Naive thymus-derived CD4-positive, alpha-beta T cell (primary cell): ENCODE results near the gene TOP2A. TPM values are rescaled to one million over a fixed set of nuclear protein-coding genes. Genes with fewer than 3 reads are reported as not detected.
A peak's percentile ranks its signal among the peaks of the same experiment; 100 is the strongest.
"Not testable (repeated sequence)": the region's sequence is repeated elsewhere in the genome, so short reads cannot be mapped to it uniquely, and the experiment has no call there.

Experiments
- ATAC-seq: fragments of 150-1000 bp; cut with Tn5 transposase; 2 replicates; pipeline ENCODE4 v1.10.0; 2021; ENCODE audit warnings: mild to moderate bottlenecking, moderate library complexity
- CTCF ChIA-PET: fragments of 350-600 bp; sonication (Branson Sonifier 250); formaldehyde crosslinking; loops from one replicate; lab custom pipeline; 2021; ENCODE audit warnings: antibody characterized with exemption; lab: Charles Lee
- POLR2A ChIA-PET: fragments of 350-600 bp; sonication (Branson Sonifier 250); formaldehyde crosslinking; loops from one replicate; lab custom pipeline; 2021; ENCODE audit warnings: antibody characterized with exemption, inconsistent platforms; lab: Charles Lee
- DNase-seq, 9 donors: peaks; one replicate each; pipeline versions ENCODE4 v3.0.0 to v3.0.0-alpha.2; 2020 to 2022; ENCODE audit warnings: mixed read lengths in 1 of 9
- H3K27ac ChIP-seq: one replicate; pipeline ENCODE4 v1.7.0; 2013; ENCODE audit warnings: mild to moderate bottlenecking, low read depth, low read length, moderate library complexity
- H3K27me3 ChIP-seq, 2 donors: one replicate each; pipeline ENCODE4 v1.7.0; 2013; ENCODE audit warnings: low read length in 2 of 2, mild to moderate bottlenecking in 2 of 2, moderate library complexity in 2 of 2; ENCODE audit not compliant: control insufficient read depth in 2 of 2, insufficient read depth in 2 of 2
- H3K36me3 ChIP-seq, 3 experiments: 1 replicate in 2 of 3; 2 replicates in 1 of 3; pipeline ENCODE4 v1.7.0; 2013; ENCODE audit warnings: low read length in 3 of 3, mild to moderate bottlenecking in 3 of 3, moderate library complexity in 1 of 3; ENCODE audit not compliant: insufficient read depth in 3 of 3, control insufficient read depth in 2 of 3
- H3K4me1 ChIP-seq, 2 donors: one replicate each; pipeline ENCODE4 v1.7.0; 2013; ENCODE audit warnings: low read length in 2 of 2, mild to moderate bottlenecking in 2 of 2, moderate library complexity in 1 of 2; ENCODE audit not compliant: control insufficient read depth in 2 of 2, insufficient read depth in 2 of 2
- H3K4me3 ChIP-seq: 2 replicates; pipeline ENCODE4 v1.7.0; 2013; ENCODE audit warnings: mild to moderate bottlenecking, low read length
- H3K9me3 ChIP-seq, 3 experiments: 1 replicate in 2 of 3; 2 replicates in 1 of 3; pipeline ENCODE4 v1.7.0; 2013; ENCODE audit warnings: low read length in 3 of 3; ENCODE audit not compliant: control insufficient read depth in 2 of 3
- H3K27ac Mint-ChIP-seq, 9 donors: one replicate each; pipeline ENCODE4 v1.8.0; 2020 to 2022; ENCODE audit warnings: mixed read lengths in 9 of 9, mild to moderate bottlenecking in 8 of 9, moderate library complexity in 5 of 9, inconsistent platforms in 2 of 9
- H3K27me3 Mint-ChIP-seq, 5 donors: one replicate each; pipeline ENCODE4 v1.8.0; 2021 to 2022; ENCODE audit warnings: mixed read lengths in 5 of 5, mild to moderate bottlenecking in 1 of 5
- H3K36me3 Mint-ChIP-seq, 5 donors: one replicate each; pipeline ENCODE4 v1.8.0; 2020 to 2022; ENCODE audit warnings: mixed read lengths in 5 of 5, mild to moderate bottlenecking in 3 of 5, inconsistent platforms in 1 of 5
- H3K4me1 Mint-ChIP-seq, 7 donors: one replicate each; pipeline ENCODE4 v1.8.0; 2020 to 2022; ENCODE audit warnings: mixed read lengths in 7 of 7, mild to moderate bottlenecking in 3 of 7, inconsistent platforms in 1 of 7
- H3K4me3 Mint-ChIP-seq, 10 donors: one replicate each; pipeline ENCODE4 v1.8.0; 2020 to 2022; ENCODE audit warnings: mild to moderate bottlenecking in 10 of 10, mixed read lengths in 10 of 10, moderate library complexity in 6 of 10, inconsistent platforms in 2 of 10
- H3K9me3 Mint-ChIP-seq, 11 donors: one replicate each; pipeline ENCODE4 v1.8.0; 2020 to 2022; ENCODE audit warnings: mixed read lengths in 11 of 11, mild to moderate bottlenecking in 4 of 11, inconsistent platforms in 1 of 11, moderate library complexity in 1 of 11
- intact Hi-C, 2 donors: fragments of 100-400 bp; cut with micrococcal nuclease; formaldehyde crosslinking; loops; one replicate each; pipeline ENCODE4 v1.15.1; 2023
- polyA plus RNA-seq, 2 donors: library from polyadenylated mRNA; unstranded; fragments of 300-500 nt; fragmentation: Illumina TruSeq; gene quantifications; one replicate each; pipeline ENCODE4 v1.2.3, GENCODE V29; 2021
- total RNA-seq, 6 experiments: library from RNA in 5 of 6; stranded (reverse) in 5 of 6; gene quantifications; 1 replicate in 5 of 6; 2 replicates in 1 of 6; pipeline ENCODE4 v1.2.3 and lab custom pipeline; 2021 to 2026

The TOP2A gene
- total and polyA plus RNA-seq, 7 experiments from 2014 or later: 0.54 to 273 (median 1.2) TPM; not detected in 2

DNA sequence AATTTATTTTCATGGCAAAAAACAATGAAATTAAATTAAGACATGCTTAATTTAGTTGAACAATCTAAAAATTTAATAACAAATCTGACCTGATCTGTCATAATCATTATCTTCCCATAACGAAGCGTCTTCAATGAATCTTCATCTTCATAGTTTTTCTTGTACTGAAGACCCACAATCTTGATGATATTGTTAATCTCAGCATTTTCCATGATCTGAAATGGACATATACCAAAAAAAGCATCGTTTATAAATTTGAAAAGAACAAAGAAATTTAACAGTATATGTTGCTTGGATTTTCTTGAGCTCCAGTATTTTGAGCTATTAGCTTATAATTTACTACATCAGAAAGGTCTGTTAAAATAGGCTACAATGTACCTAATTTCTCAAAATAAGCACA is 10.2 kb downstream of the TOP2A start:
- Mint-ChIP-seq H3K27ac (no peak overlapping the region), H3K4me1 (peaks cover 0 to 43% (median 12%) of the 10 kb centered on the region in 7 donors), H3K36me3 (peaks cover 0 to 28% (median 0%) of the 10 kb centered on the region in 5 donors), H3K27me3 (no peaks in the 10 kb centered on the region), H3K4me3 (no peak overlapping the region), H3K9me3 (no peaks in the 10 kb centered on the region)
- intact Hi-C loops: no loop called here
- ChIA-PET CTCF (interaction anchor here (0.7 to 2.7 kb wide), 3 partner anchors 10 to 126 kb away, joined by 3 to 7 read pairs (median 3); partner anchors contain the start of gene TOP2A), POLR2A (interaction anchor here (0.6 to 1.5 kb wide), 4 partner anchors 12 to 114 kb away, joined by 3 read pairs; no protein-coding TSS in a partner anchor)
- Histone ChIP-seq H3K9me3 (no peaks in the 10 kb centered on the region), H3K27me3 (no peaks in the 10 kb centered on the region), H3K27ac (no peak overlapping the region), H3K4me1 (no peaks in the 10 kb centered on the region), H3K4me3 (no peak overlapping the region), H3K36me3 (no peaks in the 10 kb centered on the region)
- ATAC-seq: no peak
- no peak for DNase-seq

DNA sequence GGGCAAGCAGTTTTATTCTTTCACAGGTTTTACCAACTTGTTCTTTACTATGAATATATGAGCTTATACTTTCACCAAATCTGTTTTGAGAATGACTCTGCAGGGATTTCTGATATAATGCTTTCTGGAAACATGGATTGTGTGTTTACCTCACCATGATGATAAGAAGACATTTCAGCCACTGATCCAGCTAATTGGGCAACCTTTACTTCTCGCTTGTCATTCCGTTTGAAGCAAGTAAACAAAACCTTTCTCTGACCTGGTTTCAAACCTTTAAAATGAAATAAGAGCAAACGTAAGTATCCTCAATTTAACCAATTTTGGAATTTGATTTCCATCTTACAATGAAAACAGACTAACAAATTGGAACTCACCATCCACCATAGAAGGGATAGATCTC is 13.7 kb downstream of the TOP2A start:
- H3K9me3 Mint-ChIP-seq: no peaks in the 10 kb centered on the region
- peak overlapping the region in 1 of 10 donors; percentile 16 for H3K4me3 Mint-ChIP-seq
- H3K4me1 Mint-ChIP-seq: peaks cover 7 to 39% (median 23%) of the 10 kb centered on the region in 7 donors
- DNase-seq: no peak
- no peaks in the 10 kb centered on the region for H3K27me3 Mint-ChIP-seq
- ChIA-PET POLR2A (interaction anchor here (0.6 kb wide), 1 partner anchor 129 kb away, joined by 4 read pairs; no protein-coding TSS in a partner anchor), CTCF (interaction anchor here (1.1 to 2.5 kb wide), 2 partner anchors 13 to 128 kb away, joined by 5 to 8 read pairs; no protein-coding TSS in a partner anchor)
- intact Hi-C loops: loop anchor here in 1 of 2 donors (5.0 kb wide), 1 partner anchor 38 kb away; the partner anchor contains the start of gene IGFBP4
- no peaks in the 10 kb centered on the region for H3K27me3 ChIP-seq
- ATAC-seq: no peak
- H3K27ac ChIP-seq: no peak overlapping the region
- peaks cover 0 to 33% (median 0%) of the 10 kb centered on the region in 5 donors for H3K36me3 Mint-ChIP-seq
- H3K4me3 ChIP-seq: no peak overlapping the region
- no peaks in the 10 kb centered on the region for H3K36me3 ChIP-seq
- no peaks in the 10 kb centered on the region for H3K9me3 ChIP-seq
- peak overlapping the region in 1 of 9 donors; percentile 5 for H3K27ac Mint-ChIP-seq
- H3K4me1 ChIP-seq: no peaks in the 10 kb centered on the region

DNA sequence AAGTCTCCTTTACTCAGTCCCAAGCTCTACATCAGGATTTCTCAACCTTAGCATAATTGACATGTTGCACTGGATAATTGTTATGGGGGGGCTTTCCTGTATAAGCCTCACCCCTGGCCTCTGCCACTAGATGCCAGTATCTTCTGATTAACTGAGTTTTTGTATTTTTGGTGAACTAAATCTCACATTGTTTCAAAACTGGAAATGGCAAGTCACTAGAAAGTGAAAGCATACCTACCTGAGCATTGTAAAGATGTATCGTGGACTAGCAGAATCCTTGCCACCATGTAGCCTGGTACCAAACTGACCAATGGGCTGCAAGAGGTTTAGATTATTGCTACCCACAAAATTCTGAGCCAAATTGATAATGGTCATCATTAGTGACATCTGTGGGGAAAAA is 15.0 kb downstream of the TOP2A start:
- H3K27me3 Mint-ChIP-seq: no peaks in the 10 kb centered on the region
- no peaks in the 10 kb centered on the region for H3K4me1 ChIP-seq
- no peak overlapping the region for H3K27ac ChIP-seq
- H3K4me3 Mint-ChIP-seq: peak overlapping the region in 8 of 10 donors; percentile 63 to 82 (median 67)
- no peaks in the 10 kb centered on the region for H3K27me3 ChIP-seq
- no peaks in the 10 kb centered on the region for H3K9me3 ChIP-seq
- H3K4me1 Mint-ChIP-seq: peaks cover 8 to 39% (median 23%) of the 10 kb centered on the region in 7 donors
- ChIA-PET CTCF (interaction anchor here (0.7 to 3.1 kb wide), 11 partner anchors 9 to 1409 kb away, joined by 3 to 50 read pairs (median 4); partner anchors contain the start of gene P3H4), POLR2A (interaction anchor here (0.6 to 1.7 kb wide), 6 partner anchors 9 to 195 kb away, joined by 3 to 7 read pairs (median 4); partner anchors contain the start of gene TOP2A)
- peak in 4 of 9 donors; percentile 21 to 48 (median 35) for DNase-seq
- ATAC-seq: peak; percentile 48
- no peaks in the 10 kb centered on the region for H3K9me3 Mint-ChIP-seq
- H3K27ac Mint-ChIP-seq: peak overlapping the region; percentile 19 to 83 (median 49)
- H3K36me3 Mint-ChIP-seq: peaks cover 0 to 33% (median 0%) of the 10 kb centered on the region in 5 donors
- H3K36me3 ChIP-seq: no peaks in the 10 kb centered on the region
- intact Hi-C loops: loop anchor here in 1 of 2 donors (5.0 kb wide), 1 partner anchor 40 kb away; the partner anchor contains the start of gene IGFBP4
- peak overlapping the region; percentile 7 for H3K4me3 ChIP-seq

- ATAC-seq (peak; percentile 75), DNase-seq (peak in 6 of 9 donors; percentile 39 to 69 (median 60))
- intact Hi-C loops: loop anchor here (1.0 to 5.0 kb wide), 7 partner anchors 16 to 216 kb away; partner anchors contain the start of genes GJD3 (in 1 of the 2) and IGFBP4 (in 1 of the 2)
- ChIA-PET CTCF (interaction anchor here (0.6 to 2.8 kb wide), 17 partner anchors 11 to 1279 kb away, joined by 3 to 36 read pairs (median 4); partner anchors contain the start of gene TOP2A), POLR2A (interaction anchor here (1.0 to 4.9 kb wide), 4 partner anchors 37 to 154 kb away, joined by 3 to 30 read pairs (median 3); no protein-coding TSS in a partner anchor)
- Mint-ChIP-seq H3K9me3 (no peaks in the 10 kb centered on the region), H3K27me3 (no peaks in the 10 kb centered on the region), H3K4me1 (peaks cover 8 to 36% (median 22%) of the 10 kb centered on the region in 7 donors), H3K4me3 (no peak overlapping the region), H3K27ac (peak overlapping the region in 3 of 9 donors; percentile 6 to 65 (median 64)), H3K36me3 (peaks cover 0 to 31% (median 0%) of the 10 kb centered on the region in 5 donors)
- H3K4me1 ChIP-seq: no peaks in the 10 kb centered on the region
- H3K4me3 ChIP-seq: no peak overlapping the region
- no peaks in the 10 kb centered on the region for H3K9me3 ChIP-seq
- no peak overlapping the region for H3K27ac ChIP-seq
- H3K27me3 ChIP-seq: no peaks in the 10 kb centered on the region
- H3K36me3 ChIP-seq: no peaks in the 10 kb centered on the region
Measured at GRCh38 chr17:40399185-40399584, 18.5 kb downstream of the TOP2A start.

GRCh38 chr17:40386555-40386954 is 31.1 kb downstream of the TOP2A start:
- POLR2A ChIA-PET: interaction anchor here (0.7 kb wide), 1 partner anchor 424 kb away, joined by 3 read pairs; no protein-coding TSS in a partner anchor

DNA sequence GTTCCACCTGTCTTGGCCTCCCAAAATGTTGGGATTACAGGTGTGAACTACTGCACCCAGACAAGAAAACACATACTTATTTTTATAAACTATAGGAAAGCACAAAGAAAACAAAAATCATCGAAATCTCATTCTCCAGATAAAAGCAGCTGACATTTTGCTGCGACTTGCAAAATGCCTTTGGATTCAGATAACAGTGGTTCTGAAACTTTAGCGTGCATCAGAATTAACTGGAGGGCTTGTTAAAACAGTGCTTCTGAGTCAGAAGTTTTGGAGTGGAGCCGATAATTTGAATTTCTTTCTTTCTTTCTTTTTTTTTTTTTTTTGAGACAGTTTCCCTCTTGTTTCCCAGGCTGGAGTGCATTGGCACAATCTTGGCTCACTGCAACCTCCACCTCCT is 35.4 kb downstream of the TOP2A start:
- POLR2A ChIA-PET: no interaction called here

More at GRCh38 chr17:40386555-40386954, 31.1 kb downstream of the TOP2A start:
- H3K9me3 Mint-ChIP-seq, H3K27me3 Mint-ChIP-seq, H3K27ac ChIP-seq, H3K4me1 Mint-ChIP-seq, H3K36me3 ChIP-seq, H3K27ac Mint-ChIP-seq, DNase-seq, ATAC-seq, H3K27me3 ChIP-seq, H3K4me3 Mint-ChIP-seq, H3K4me1 ChIP-seq, H3K4me3 ChIP-seq, CTCF ChIA-PET, H3K9me3 ChIP-seq, intact Hi-C loops: not testable (repeated sequence)
- peaks cover 0 to 15% (median 0%) of the 10 kb centered on the region in 5 donors for H3K36me3 Mint-ChIP-seq

More for the DNA sequence above, 35.4 kb downstream of the TOP2A start:
- Mint-ChIP-seq H3K4me1 (peaks cover 0 to under 1% (median 0%) of the 10 kb centered on the region in 7 donors), H3K36me3 (peaks cover 0 to 4% (median 0%) of the 10 kb centered on the region in 5 donors), H3K9me3 (no peaks in the 10 kb centered on the region), H3K4me3 (no peak overlapping the region), H3K27me3 (no peaks in the 10 kb centered on the region), H3K27ac (no peak overlapping the region)
- ATAC-seq: no peak
- CTCF ChIA-PET: interaction anchor here (0.6 to 1.2 kb wide), 5 partner anchors 13 to 150 kb away, joined by 3 read pairs; no protein-coding TSS in a partner anchor
- H3K4me3 ChIP-seq: no peak overlapping the region
- no peaks in the 10 kb centered on the region for H3K27me3 ChIP-seq
- no peaks in the 10 kb centered on the region for H3K36me3 ChIP-seq
- H3K27ac ChIP-seq: no peak overlapping the region
- H3K9me3 ChIP-seq: no peaks in the 10 kb centered on the region
- intact Hi-C loops: no loop called here
- DNase-seq: no peak
- H3K4me1 ChIP-seq: no peaks in the 10 kb centered on the region
